Activated naive CD4-positive, alpha-beta T cell treated with anti-CD3 and anti-CD28 coated beads, Interleukin-2, amount 10 ng/mL, durations not matched to agents 7 days and 5 days (primary cell): ENCODE results near the gene AP5Z1.
A peak's percentile ranks its signal among the peaks of the same experiment; 100 is the strongest.

Experiments used
- CTCF ChIA-PET: fragments of 350-600 bp; sonication (Branson Sonifier 250); formaldehyde crosslinking; loops from one replicate; lab custom pipeline; 2021; ENCODE audit warnings: antibody characterized with exemption; lab: Charles Lee
- DNase-seq: peaks from one replicate; pipeline ENCODE4 v3.0.0-alpha.2; 2020
- H3K27ac Mint-ChIP-seq: one replicate; pipeline ENCODE4 v1.8.0; 2021; ENCODE audit warnings: mild to moderate bottlenecking, moderate library complexity, mixed read lengths
- H3K27me3 Mint-ChIP-seq: one replicate; pipeline ENCODE4 v1.8.0; 2021; ENCODE audit warnings: mild to moderate bottlenecking, mixed read lengths
- H3K36me3 Mint-ChIP-seq: one replicate; pipeline ENCODE4 v1.8.0; 2021; ENCODE audit warnings: mixed read lengths
- H3K4me1 Mint-ChIP-seq: one replicate; pipeline ENCODE4 v1.8.0; 2021; ENCODE audit warnings: mixed read lengths
- H3K4me3 Mint-ChIP-seq: one replicate; pipeline ENCODE4 v1.8.0; 2021; ENCODE audit warnings: mild to moderate bottlenecking, moderate library complexity, mixed read lengths
- H3K9me3 Mint-ChIP-seq: one replicate; pipeline ENCODE4 v1.8.0; 2021; ENCODE audit warnings: mixed read lengths

The AP5Z1 gene

DNA sequence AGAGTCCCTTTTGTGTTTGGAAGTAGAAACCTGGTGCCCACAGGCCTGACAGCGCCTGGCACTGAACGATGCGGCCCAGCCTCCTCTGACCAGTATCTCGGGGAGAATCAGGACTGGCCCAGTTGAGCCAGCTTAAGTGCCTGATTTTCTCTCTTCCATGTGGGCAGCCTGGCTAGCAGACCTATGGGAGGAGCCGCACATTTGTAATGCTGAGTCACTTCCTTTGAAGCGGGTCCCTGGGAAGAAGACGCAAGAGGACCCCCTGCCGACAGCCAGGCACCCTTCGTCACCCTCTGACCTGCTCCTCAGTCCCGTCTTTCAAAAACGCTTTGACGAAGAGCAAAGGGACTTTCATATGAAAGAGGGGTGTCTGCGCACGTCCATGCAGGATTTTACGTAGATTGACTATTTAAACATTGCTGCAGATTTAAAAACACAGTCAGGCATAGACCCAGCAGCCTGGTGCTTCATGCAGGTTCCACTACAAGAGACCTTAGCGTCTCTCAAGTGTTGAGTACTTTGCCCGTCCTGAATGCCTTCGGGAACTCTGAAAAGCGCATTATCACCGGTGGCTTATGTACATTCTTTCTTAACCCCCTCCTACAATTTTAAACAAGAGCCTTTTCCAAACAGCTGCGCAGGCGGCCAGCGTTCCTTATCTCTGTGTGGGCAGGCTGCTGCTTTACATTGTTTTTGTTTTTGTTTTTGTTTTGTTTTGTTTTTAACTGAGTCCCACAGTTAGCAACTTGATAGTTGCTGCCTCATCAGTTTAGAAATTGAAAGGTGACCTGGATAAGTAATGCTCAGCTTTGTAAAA is 36.5 kb upstream of the AP5Z1 start:
- CTCF ChIA-PET, result interaction anchor here (0.6 to 1.0 kb wide), 3 partner anchors 11 to 17 kb away, joined by 3 to 4 read pairs (median 3); no protein-coding TSS in a partner anchor
- H3K4me1 Mint-ChIP-seq, result peaks cover 82% of the 10 kb centered on the region
- DNase-seq, result peak; percentile 45

GRCh38 chr7:4739528-4739992 is 35.9 kb upstream of the AP5Z1 start:
- CTCF ChIA-PET, result interaction anchor here (1.0 kb wide), 1 partner anchor 16 kb away, joined by 4 read pairs; no protein-coding TSS in a partner anchor
- H3K4me1 Mint-ChIP-seq, result peaks cover 82% of the 10 kb centered on the region
- peaks cover 34% of the 10 kb centered on the region for H3K36me3 Mint-ChIP-seq
- H3K27me3 Mint-ChIP-seq, result no peaks in the 10 kb centered on the region
- H3K4me3 Mint-ChIP-seq, result peak overlapping the region; percentile 57
- peak overlapping the region; percentile 85 for H3K27ac Mint-ChIP-seq
- peak; percentile 49 for DNase-seq
- no peaks in the 10 kb centered on the region for H3K9me3 Mint-ChIP-seq

More for the DNA sequence above, 36.5 kb upstream of the AP5Z1 start:
- H3K36me3 Mint-ChIP-seq, result peaks cover 34% of the 10 kb centered on the region
- H3K27me3 Mint-ChIP-seq, result no peaks in the 10 kb centered on the region
- peak overlapping the region; percentile 57 for H3K4me3 Mint-ChIP-seq
- H3K9me3 Mint-ChIP-seq, result no peaks in the 10 kb centered on the region
- H3K27ac Mint-ChIP-seq, result peak overlapping the region; percentile 85

- no peak for DNase-seq
- peaks cover 29% of the 10 kb centered on the region for H3K36me3 Mint-ChIP-seq
- H3K27ac Mint-ChIP-seq, result no peak overlapping the region
- H3K4me3 Mint-ChIP-seq, result no peak overlapping the region
- no peaks in the 10 kb centered on the region for H3K27me3 Mint-ChIP-seq
- peaks cover 81% of the 10 kb centered on the region for H3K4me1 Mint-ChIP-seq
- H3K9me3 Mint-ChIP-seq, result no peaks in the 10 kb centered on the region
- CTCF ChIA-PET, result interaction anchor here (0.7 kb wide), 1 partner anchor 8 kb away, joined by 3 read pairs; no protein-coding TSS in a partner anchor
Measured at GRCh38 chr7:4740796-4741195, 34.6 kb upstream of the AP5Z1 start.

- H3K27me3 Mint-ChIP-seq, result no peaks in the 10 kb centered on the region
- DNase-seq, result no peak
- H3K4me3 Mint-ChIP-seq, result no peak overlapping the region
- H3K36me3 Mint-ChIP-seq, result peaks cover 33% of the 10 kb centered on the region
- no peaks in the 10 kb centered on the region for H3K9me3 Mint-ChIP-seq
- CTCF ChIA-PET, result no interaction called here
- peaks cover 81% of the 10 kb centered on the region for H3K4me1 Mint-ChIP-seq
- no peak overlapping the region for H3K27ac Mint-ChIP-seq
Measured at GRCh38 chr7:4742051-4742573, 33.3 kb upstream of the AP5Z1 start.

GRCh38 chr7:4742852-4743251 is 32.6 kb upstream of the AP5Z1 start:
- H3K4me3 Mint-ChIP-seq, result no peak overlapping the region
- CTCF ChIA-PET, result no interaction called here
- no peak for DNase-seq
- peaks cover 35% of the 10 kb centered on the region for H3K36me3 Mint-ChIP-seq
- no peaks in the 10 kb centered on the region for H3K27me3 Mint-ChIP-seq
- no peaks in the 10 kb centered on the region for H3K9me3 Mint-ChIP-seq
- H3K4me1 Mint-ChIP-seq, result peaks cover 82% of the 10 kb centered on the region
- H3K27ac Mint-ChIP-seq, result peak overlapping the region; percentile 98

DNA sequence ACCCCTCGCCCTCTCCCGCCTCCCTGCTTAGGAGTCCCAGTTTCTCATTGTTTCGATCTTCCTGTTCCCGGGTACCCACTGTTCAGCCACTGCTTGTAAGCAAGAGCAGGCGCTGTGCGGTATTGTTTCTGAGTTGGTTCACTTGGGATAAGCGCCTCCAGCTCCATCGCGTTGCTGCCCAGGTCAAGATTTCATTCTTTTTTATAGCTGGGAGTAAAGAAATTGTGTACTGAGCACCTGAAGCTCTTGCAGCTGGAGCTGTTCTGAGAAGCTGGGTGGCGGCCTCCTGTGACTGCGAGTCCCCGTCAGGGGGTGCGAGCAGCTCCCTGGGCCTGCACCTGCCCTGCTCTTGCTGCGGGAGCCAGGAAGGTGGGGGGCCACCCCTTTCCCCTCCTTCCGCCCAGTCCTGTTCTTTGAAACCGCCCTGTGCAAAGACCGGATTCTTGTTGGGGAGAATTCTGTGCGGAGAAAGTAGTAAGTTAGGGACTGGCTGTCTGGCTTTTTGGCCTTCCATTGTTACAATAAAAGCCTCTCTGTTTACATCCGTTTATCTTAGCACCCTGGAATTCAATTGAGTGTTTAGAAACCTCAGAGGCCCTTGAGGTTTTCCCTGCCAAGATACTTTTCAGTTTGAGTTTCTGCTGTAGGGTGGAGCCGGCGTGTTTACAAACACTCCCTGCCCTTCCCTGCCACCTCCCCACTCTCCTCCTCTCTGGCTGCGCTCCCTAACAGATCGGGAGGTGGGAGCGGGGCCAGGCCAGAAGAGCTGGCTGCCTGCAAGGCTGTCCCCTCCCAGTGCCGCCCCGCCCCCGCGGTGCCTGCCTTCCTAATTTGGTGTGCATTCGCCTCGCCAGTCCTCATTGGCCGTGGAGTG is 30.8 kb upstream of the AP5Z1 start:
- Mint-ChIP-seq H3K4me1 (peaks cover 81% of the 10 kb centered on the region), H3K4me3 (peak overlapping the region; percentile 81), H3K27ac (peak overlapping the region; percentile 98), H3K36me3 (peaks cover 49% of the 10 kb centered on the region), H3K9me3 (no peaks in the 10 kb centered on the region), H3K27me3 (no peaks in the 10 kb centered on the region)
- CTCF ChIA-PET, result interaction anchor here (1.0 kb wide), 1 partner anchor 20 kb away, joined by 3 read pairs; no protein-coding TSS in a partner anchor
- DNase-seq, result peak; percentile 86

- H3K9me3 Mint-ChIP-seq, result no peaks in the 10 kb centered on the region
- no peaks in the 10 kb centered on the region for H3K27me3 Mint-ChIP-seq
- DNase-seq, result no peak
- peaks cover 49% of the 10 kb centered on the region for H3K36me3 Mint-ChIP-seq
- H3K4me3 Mint-ChIP-seq, result peak overlapping the region; percentile 81
- CTCF ChIA-PET, result interaction anchor here (0.7 to 1.6 kb wide), 3 partner anchors 10 to 134 kb away, joined by 3 to 6 read pairs (median 5); no protein-coding TSS in a partner anchor
- peaks cover 77% of the 10 kb centered on the region for H3K4me1 Mint-ChIP-seq
- H3K27ac Mint-ChIP-seq, result peak overlapping the region; percentile 98
Measured at GRCh38 chr7:4745265-4745919, 30.0 kb upstream of the AP5Z1 start.

GRCh38 chr7:4745971-4746919 is 29.2 kb upstream of the AP5Z1 start:
- H3K9me3 Mint-ChIP-seq, result no peaks in the 10 kb centered on the region
- peak; percentile 52 for DNase-seq
- peaks cover 49% of the 10 kb centered on the region for H3K36me3 Mint-ChIP-seq
- peak overlapping the region; percentile 81 for H3K4me3 Mint-ChIP-seq
- no peaks in the 10 kb centered on the region for H3K27me3 Mint-ChIP-seq
- H3K4me1 Mint-ChIP-seq, result peaks cover 74% of the 10 kb centered on the region
- CTCF ChIA-PET, result interaction anchor here (0.7 to 1.6 kb wide), 3 partner anchors 11 to 135 kb away, joined by 3 to 6 read pairs (median 5); no protein-coding TSS in a partner anchor
- peak overlapping the region; percentile 98 for H3K27ac Mint-ChIP-seq

- peaks cover 44% of the 10 kb centered on the region for H3K36me3 Mint-ChIP-seq
- H3K4me3 Mint-ChIP-seq, result peak overlapping the region; percentile 46
Measured at GRCh38 chr7:4747013-4747412, 28.4 kb upstream of the AP5Z1 start.

GRCh38 chr7:4747746-4748145 is 27.7 kb upstream of the AP5Z1 start:
- Mint-ChIP-seq H3K4me1 (peaks cover 66% of the 10 kb centered on the region), H3K4me3 (no peak overlapping the region), H3K27me3 (no peaks in the 10 kb centered on the region), H3K27ac (peak overlapping the region; percentile 76), H3K9me3 (no peaks in the 10 kb centered on the region), H3K36me3 (peaks cover 38% of the 10 kb centered on the region)
- CTCF ChIA-PET, result no interaction called here
- no peak for DNase-seq

More at GRCh38 chr7:4747013-4747412, 28.4 kb upstream of the AP5Z1 start:
- H3K27ac Mint-ChIP-seq, result peak overlapping the region; percentile 98
- peaks cover 69% of the 10 kb centered on the region for H3K4me1 Mint-ChIP-seq
- no peak for DNase-seq
- CTCF ChIA-PET, result no interaction called here
- H3K9me3 Mint-ChIP-seq, result no peaks in the 10 kb centered on the region
- no peaks in the 10 kb centered on the region for H3K27me3 Mint-ChIP-seq

DNA sequence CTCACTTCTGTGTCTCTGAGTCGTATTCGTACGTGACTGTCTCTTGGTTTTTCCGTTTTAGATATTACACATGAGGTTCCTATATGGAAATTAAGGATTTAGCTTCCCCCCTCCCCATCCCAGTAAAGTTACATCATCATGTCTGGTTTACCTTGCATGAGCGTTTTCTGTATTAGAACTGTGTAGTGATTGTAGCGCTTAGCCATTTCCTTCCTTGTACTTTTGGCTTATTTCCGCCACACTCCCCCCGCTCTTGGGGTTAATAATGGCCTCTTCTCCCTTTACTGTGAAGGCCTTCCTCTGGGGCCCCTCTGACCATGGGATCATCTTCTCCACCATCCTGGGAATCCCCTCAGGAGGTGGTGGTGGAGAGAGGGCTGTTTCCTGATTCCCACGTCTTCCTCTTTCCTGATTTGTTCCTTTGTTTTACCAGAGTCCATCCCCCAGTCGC is 27.2 kb upstream of the AP5Z1 start:
- H3K4me1 Mint-ChIP-seq, result peaks cover 66% of the 10 kb centered on the region
- no peak overlapping the region for H3K4me3 Mint-ChIP-seq
- no peaks in the 10 kb centered on the region for H3K27me3 Mint-ChIP-seq
- H3K9me3 Mint-ChIP-seq, result no peaks in the 10 kb centered on the region
- H3K36me3 Mint-ChIP-seq, result peaks cover 39% of the 10 kb centered on the region
- CTCF ChIA-PET, result interaction anchor here (1.2 kb wide), 1 partner anchor 141 kb away, joined by 3 read pairs; no protein-coding TSS in a partner anchor
- DNase-seq, result no peak
- H3K27ac Mint-ChIP-seq, result peak overlapping the region; percentile 76

DNA sequence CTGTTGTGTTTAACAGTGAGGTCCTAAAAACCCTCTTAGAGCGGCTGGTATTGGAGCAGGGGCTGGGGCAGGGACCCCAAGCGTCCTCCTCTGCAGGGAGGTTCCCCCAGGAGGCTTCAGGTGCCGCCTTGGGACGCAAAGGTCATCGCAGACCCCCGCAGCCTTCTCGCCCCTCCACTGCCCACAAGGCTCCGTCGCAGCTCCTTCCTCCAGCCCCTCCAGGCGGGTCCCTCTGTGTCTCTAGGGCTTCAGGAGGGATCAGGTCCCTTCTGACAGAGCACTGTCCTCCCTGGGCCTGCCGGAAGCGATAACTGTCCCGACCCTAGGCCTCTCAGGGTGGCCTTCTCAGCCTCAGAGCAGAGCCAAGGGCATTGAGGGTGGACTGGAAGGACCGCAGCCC is 26.1 kb upstream of the AP5Z1 start:
- H3K27ac Mint-ChIP-seq, result no peak overlapping the region

More for the DNA sequence above, 26.1 kb upstream of the AP5Z1 start:
- no peak overlapping the region for H3K4me3 Mint-ChIP-seq
- CTCF ChIA-PET, result interaction anchor here (0.8 to 1.2 kb wide), 2 partner anchors 25 to 142 kb away, joined by 3 read pairs; no protein-coding TSS in a partner anchor
- DNase-seq, result no peak
- no peaks in the 10 kb centered on the region for H3K9me3 Mint-ChIP-seq
- no peaks in the 10 kb centered on the region for H3K27me3 Mint-ChIP-seq
- H3K4me1 Mint-ChIP-seq, result peaks cover 62% of the 10 kb centered on the region
- H3K36me3 Mint-ChIP-seq, result peaks cover 36% of the 10 kb centered on the region
